ENCODE data around the gene TTC38. TPM values are rescaled to one million over a fixed set of nuclear protein-coding genes. Genes with fewer than 3 reads are reported as not detected.

Gene TTC38
- total and polyA plus RNA-seq, 7 donors: 9.9 to 19.5 (median 13.4) TPM

GRCh38 chr22:46239261-46240048 lies 28.4 kb upstream of the TTC38 start:
- no peak for TF ChIP-seq CTCF (IDR thresholded peaks at IDR 0.05)
- intact Hi-C loops (cut with DNase I): no loop called here
- no peak for DNase-seq
- ATAC-seq: peak; percentile 36 to 71 (median 65)
- peaks cover 23% of the 10 kb centered on the region for H3K4me1 ChIP-seq
- H3K27me3 ChIP-seq (ENCODE audit: insufficient read depth in 3 of 3, low read length in 2 of 3): no peaks in the 10 kb centered on the region
- H3K27ac ChIP-seq: peak overlapping the region; percentile 36
- H3K9me3 ChIP-seq: no peaks in the 10 kb centered on the region
- WGBS, 3 donors: 84 to 89% (median 85%) methylated on average over 20 of the region's 20 CpGs
- no peak overlapping the region for H3K4me3 ChIP-seq
- peaks cover 0 to 58% of the 10 kb centered on the region in 2 donors for H3K36me3 ChIP-seq (ENCODE audit: insufficient read depth in 1 of 2, low read depth in 1 of 2)

DNA sequence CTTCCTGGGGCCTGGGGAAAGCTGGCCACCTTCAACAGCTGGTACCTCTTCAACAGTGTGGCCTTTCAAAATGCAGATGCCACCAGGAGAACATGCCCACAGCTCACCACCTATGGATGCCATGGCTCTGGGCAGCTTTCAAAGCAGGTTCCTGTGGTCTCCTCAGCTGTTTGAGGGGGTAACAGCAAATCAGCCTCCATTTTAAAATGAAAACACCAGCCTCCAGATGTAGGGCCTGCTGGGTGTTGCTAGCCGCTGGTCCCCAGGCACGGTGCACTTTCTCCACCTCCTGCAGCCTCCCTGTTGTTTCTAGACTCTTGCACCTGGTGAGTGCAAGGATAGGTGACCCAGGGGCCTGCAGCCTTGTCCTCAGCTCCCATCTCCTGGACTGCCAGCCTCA lies 27.7 kb upstream of the TTC38 start:
- no peak for TF ChIP-seq CTCF (IDR thresholded peaks at IDR 0.05)
- WGBS, 3 donors: 94 to 97% (median 96%) methylated on average over 2 of the region's 2 CpGs
- no peak for ATAC-seq
- H3K27ac ChIP-seq: peak overlapping the region; percentile 36
- no peak for DNase-seq
- H3K4me1 ChIP-seq: peaks cover 23% of the 10 kb centered on the region
- H3K36me3 ChIP-seq (ENCODE audit: insufficient read depth in 1 of 2, low read depth in 1 of 2): peaks cover 0 to 60% of the 10 kb centered on the region in 2 donors
- H3K4me3 ChIP-seq: no peak overlapping the region
- intact Hi-C loops (cut with DNase I): no loop called here
- no peaks in the 10 kb centered on the region for H3K9me3 ChIP-seq
- no peaks in the 10 kb centered on the region for H3K27me3 ChIP-seq (ENCODE audit: insufficient read depth in 3 of 3, low read length in 2 of 3)

DNA sequence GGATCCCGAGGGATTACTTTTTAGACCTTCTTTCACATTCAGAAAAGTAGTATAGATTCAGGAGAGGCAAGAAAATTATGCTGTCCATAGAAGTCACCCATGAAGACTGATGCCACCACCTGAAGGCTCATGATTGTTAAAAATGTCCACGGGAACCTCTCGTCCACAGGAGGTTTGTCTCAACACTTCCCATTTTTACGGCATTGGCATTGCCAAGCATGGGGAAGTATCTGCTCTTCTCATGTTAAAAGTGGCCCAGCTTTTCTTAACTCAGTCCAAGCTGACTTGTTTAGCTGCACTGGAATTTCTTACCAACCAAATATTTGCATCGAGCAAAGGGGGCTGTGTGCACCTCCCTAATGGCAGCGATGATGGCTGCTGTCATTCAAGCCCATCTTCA lies 27.3 kb upstream of the TTC38 start:
- Histone ChIP-seq H3K27ac (no peak overlapping the region), H3K27me3 (ENCODE audit: insufficient read depth in 3 of 3, low read length in 2 of 3) (no peaks in the 10 kb centered on the region), H3K4me3 (no peak overlapping the region), H3K4me1 (peaks cover 27% of the 10 kb centered on the region), H3K9me3 (no peaks in the 10 kb centered on the region), H3K36me3 (ENCODE audit: insufficient read depth in 1 of 2, low read depth in 1 of 2) (peaks cover 0 to 57% of the 10 kb centered on the region in 2 donors)
- 49 to 78% (median 69%) methylated on average over 6 of the region's 6 CpGs for WGBS, 3 donors
- no peak for TF ChIP-seq CTCF (IDR thresholded peaks at IDR 0.05)
- ATAC-seq: no peak
- intact Hi-C loops (cut with DNase I): no loop called here
- DNase-seq: no peak

DNA sequence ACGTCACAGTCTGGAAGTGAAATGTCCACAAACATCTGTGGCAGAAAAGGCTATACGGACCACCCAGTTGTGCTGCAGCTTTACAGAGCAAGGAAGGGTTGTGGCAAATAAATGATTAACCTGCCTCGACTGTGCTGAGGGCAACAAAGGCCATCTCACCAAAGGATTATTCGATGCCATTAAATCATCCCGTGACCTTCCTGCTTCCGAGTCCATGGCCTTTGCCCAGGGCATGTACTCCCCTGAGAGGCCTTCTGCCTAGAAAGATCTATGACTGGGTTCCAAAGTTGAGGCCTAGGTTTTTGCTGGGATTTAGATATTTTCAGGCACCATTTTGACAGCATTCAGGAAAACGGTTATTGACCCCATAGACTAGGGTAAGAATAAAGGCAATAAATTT lies 26.9 kb upstream of the TTC38 start:
- DNase-seq: no peak

More for the DNA sequence above, 26.9 kb upstream of the TTC38 start:
- no peaks in the 10 kb centered on the region for H3K9me3 ChIP-seq
- no peak overlapping the region for H3K27ac ChIP-seq
- H3K36me3 ChIP-seq (ENCODE audit: insufficient read depth in 1 of 2, low read depth in 1 of 2): peaks cover 0 to 53% of the 10 kb centered on the region in 2 donors
- 40 to 68% (median 51%) methylated on average over 7 of the region's 7 CpGs for WGBS, 3 donors
- no peak overlapping the region for H3K4me3 ChIP-seq
- intact Hi-C loops (cut with DNase I): no loop called here
- ATAC-seq: no peak
- H3K27me3 ChIP-seq (ENCODE audit: insufficient read depth in 3 of 3, low read length in 2 of 3): no peaks in the 10 kb centered on the region
- H3K4me1 ChIP-seq: peaks cover 31% of the 10 kb centered on the region
- no peak for TF ChIP-seq CTCF (IDR thresholded peaks at IDR 0.05)
